SK-N-SH (cell line): ENCODE results near the gene TRPC4AP. TPM values are rescaled to one million over a fixed set of nuclear protein-coding genes. Genes with fewer than 3 reads are reported as not detected.

Experiments
- CTCF ChIA-PET: fragments of 300-600, 350-600 bp; formaldehyde crosslinking; extraction: SDS; loops from one replicate; lab custom pipeline; 2021; lab: Yijun Ruan, JAX
- POLR2A ChIA-PET: fragments of 350-600 bp; sonication (Branson Sonifier 250); formaldehyde crosslinking; extraction: SDS; loops from one replicate; lab custom pipeline; 2020; ENCODE audit warnings: antibody characterized with exemption, inconsistent platforms; lab: Yijun Ruan, JAX
- DNase-seq: peaks from one replicate; pipeline ENCODE4 v3.0.0; 2012
- H2AFZ ChIP-seq: fragments of 200-600 bp; sonication (generic); 2 replicates; pipeline ENCODE4 v1.8.1; 2016; ENCODE audit warnings: antibody characterized with exemption, mild to moderate bottlenecking, low read depth
- H3F3A ChIP-seq: fragments of 200-600 bp; sonication (generic); replicated peaks from 2 replicates; pipeline ENCODE3; 2016; ENCODE audit warnings: antibody characterized with exemption, mild to moderate bottlenecking; ENCODE audit not compliant: insufficient read depth
- H3K27ac ChIP-seq, 2 experiments: fragments of 200-500 bp in 1 of 2; fragments of 200-600 bp in 1 of 2; sonication (Bioruptor generic) in 1 of 2; sonication (generic), shearing (Covaris generic) in 1 of 2; 2 replicates each; pipeline versions ENCODE4 v1.5.1 to v1.6.1; 2014 to 2016; ENCODE audit warnings: low read depth in 2 of 2, inconsistent platforms in 1 of 2, low read length in 1 of 2, mild to moderate bottlenecking in 1 of 2, mixed read lengths in 1 of 2
- H3K27me3 ChIP-seq: fragments of 200-600 bp; sonication (generic), shearing (Covaris generic); 2 replicates; pipeline ENCODE4 v1.6.1; 2016; ENCODE audit warnings: mixed run types; ENCODE audit not compliant: insufficient read depth
- H3K36me3 ChIP-seq, 2 experiments: fragments of 200-500 bp in 1 of 2; fragments of 200-600 bp in 1 of 2; sonication (Bioruptor generic) in 1 of 2; sonication (generic) in 1 of 2; replicated peaks in 1 of 2; 2 replicates each; pipeline versions ENCODE3 to v1.5.1; 2014 to 2016; ENCODE audit warnings: low read length in 1 of 2, mild to moderate bottlenecking in 1 of 2; ENCODE audit not compliant: insufficient read depth in 2 of 2, control insufficient read depth in 1 of 2
- H3K4me1 ChIP-seq, 2 experiments: fragments of 200-500 bp in 1 of 2; fragments of 200-600 bp in 1 of 2; sonication (Bioruptor generic) in 1 of 2; sonication (generic), shearing (Covaris generic) in 1 of 2; 2 replicates each; pipeline versions ENCODE4 v1.5.1 to v1.6.1; 2014 to 2016; ENCODE audit warnings: low read depth in 1 of 2, low read length in 1 of 2, mixed run types in 1 of 2; ENCODE audit not compliant: insufficient read depth in 2 of 2, control insufficient read depth in 1 of 2
- H3K4me2 ChIP-seq: fragments of 200-600 bp; sonication (generic), shearing (Covaris generic); 2 replicates; pipeline ENCODE4 v1.6.1; 2017; ENCODE audit warnings: mixed run types
- H3K4me3 ChIP-seq, 2 experiments: fragments of 200-500 bp in 1 of 2; fragments of 200-600 bp in 1 of 2; sonication (Bioruptor generic) in 1 of 2; sonication (generic), shearing (Covaris generic) in 1 of 2; 2 replicates each; pipeline versions ENCODE4 v1.5.1 to v1.8.1; 2014 to 2016; ENCODE audit warnings: low read depth in 2 of 2, inconsistent platforms in 1 of 2, low read length in 1 of 2, mild to moderate bottlenecking in 1 of 2, mixed read lengths in 1 of 2, moderate library complexity in 1 of 2
- H3K79me2 ChIP-seq: fragments of 200-600 bp; sonication (generic); 2 replicates; pipeline ENCODE4 v1.8.1; 2017; ENCODE audit warnings: mild to moderate bottlenecking; ENCODE audit not compliant: insufficient read depth
- H3K9ac ChIP-seq: fragments of 200-600 bp; sonication (generic); 2 replicates; pipeline ENCODE4 v1.6.1; 2017; ENCODE audit warnings: mixed run types
- H3K9me2 ChIP-seq: fragments of 200-600 bp; sonication (generic); 2 replicates; pipeline ENCODE4 v1.6.1; 2017; ENCODE audit warnings: mixed run types
- H3K9me3 ChIP-seq: fragments of 200-600 bp; sonication (generic); 2 replicates; pipeline ENCODE4 v1.6.1; 2017; ENCODE audit warnings: mixed run types, mild to moderate bottlenecking, moderate library complexity
- H4K20me1 ChIP-seq: fragments of 200-600 bp; sonication (generic); 2 replicates; pipeline ENCODE4 v1.6.1; 2017; ENCODE audit warnings: mild to moderate bottlenecking, mixed run types; ENCODE audit not compliant: insufficient read depth
- ELF1 ChIP-seq: IDR thresholded peaks from 2 replicates; pipeline ENCODE4 v1.4.0; 2012
- EP300 ChIP-seq, 2 experiments: IDR thresholded peaks; 2 replicates each; pipeline versions ENCODE4 v1.4.0 to v1.6.1; 2012; ENCODE audit warnings: borderline replicate concordance in 1 of 2, low read depth in 1 of 2, low read length in 1 of 2
- JUND ChIP-seq: IDR thresholded peaks from 2 replicates; pipeline ENCODE4 v1.4.0; 2012
- NFIC ChIP-seq: IDR thresholded peaks from 2 replicates; pipeline ENCODE4 v1.4.0; 2012; ENCODE audit warnings: borderline replicate concordance
- RXRA ChIP-seq: IDR thresholded peaks from 2 replicates; pipeline ENCODE4 v1.4.0; 2012; ENCODE audit warnings: low read depth, mild to moderate bottlenecking, borderline replicate concordance
- TCF12 ChIP-seq: IDR thresholded peaks from 2 replicates; pipeline ENCODE4 v1.4.0; 2012
- WGBS: methylation state at CpG from one replicate; pipeline ENCODE4 v1.1.6; 2017; ENCODE audit warnings: low lambda C conversion rate; 5-methylcytosine and 5-hydroxymethylcytosine counted together
- polyA plus RNA-seq, 3 experiments: library from polyadenylated mRNA; depleted of rRNA; stranded (reverse); fragments of >200 nt; gene quantifications; 2 replicates each; pipeline ENCODE4 v1.2.3, GENCODE V29; 2012
- TF ChIP-seq, protein P1 (sequence below): fragments of 200-600 bp; sonication (generic); IDR thresholded peaks from 2 replicates; pipeline ENCODE4 v1.6.1; 2017; ENCODE audit warnings: antibody characterized with exemption, mild to moderate bottlenecking, moderate library complexity
- TF ChIP-seq, protein P2 (sequence below): fragments of 150-350 bp; IDR thresholded peaks from 2 replicates; pipeline ENCODE4 v1.6.1; 2016; ENCODE audit warnings: mild to moderate bottlenecking, low read depth, low read length
- TF ChIP-seq, protein P3 (sequence below): IDR thresholded peaks from 2 replicates; pipeline ENCODE4 v1.4.0; 2012; ENCODE audit warnings: low read depth, borderline replicate concordance
- TF ChIP-seq, protein P4 (sequence below): IDR thresholded peaks from 2 replicates; pipeline ENCODE4; 2012
- TF ChIP-seq, protein P5 (sequence below): IDR thresholded peaks from 2 replicates; pipeline ENCODE4 v1.6.1; 2012; ENCODE audit warnings: mild to moderate bottlenecking, low read depth, low read length, moderate library complexity

Gene TRPC4AP
- polyA plus RNA-seq, 1 of the 3 experiments (the other 2 are of a cell fraction), result 57.4 TPM

DNA sequence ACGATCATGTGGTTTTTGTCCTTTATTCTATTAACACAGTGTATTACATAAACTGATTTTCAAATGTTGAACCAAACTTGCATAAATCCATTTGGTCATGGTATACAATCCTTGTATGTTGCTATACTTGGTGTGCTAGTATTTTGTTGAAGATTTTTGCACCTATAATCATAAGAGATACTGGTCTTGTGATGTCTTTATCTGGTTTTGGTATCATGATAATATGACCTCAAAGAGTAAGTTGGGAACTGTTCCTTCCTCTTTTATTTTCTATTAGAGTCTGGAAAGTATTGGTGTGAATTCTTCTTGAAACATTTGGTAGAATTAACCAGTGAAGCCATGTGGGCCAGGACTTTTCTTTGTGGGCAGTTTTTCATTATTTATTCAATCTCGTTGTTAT is 65.3 kb downstream of the TRPC4AP start (continued):
- TF ChIP-seq EP300 (IDR thresholded peaks at IDR 0.05; ENCODE audit: borderline replicate concordance in 1 of 2, low read depth in 1 of 2, low read length in 1 of 2) (no peak), NFIC (no peak)
- TF ChIP-seq, all 33 proteins: peak for 0

DNA sequence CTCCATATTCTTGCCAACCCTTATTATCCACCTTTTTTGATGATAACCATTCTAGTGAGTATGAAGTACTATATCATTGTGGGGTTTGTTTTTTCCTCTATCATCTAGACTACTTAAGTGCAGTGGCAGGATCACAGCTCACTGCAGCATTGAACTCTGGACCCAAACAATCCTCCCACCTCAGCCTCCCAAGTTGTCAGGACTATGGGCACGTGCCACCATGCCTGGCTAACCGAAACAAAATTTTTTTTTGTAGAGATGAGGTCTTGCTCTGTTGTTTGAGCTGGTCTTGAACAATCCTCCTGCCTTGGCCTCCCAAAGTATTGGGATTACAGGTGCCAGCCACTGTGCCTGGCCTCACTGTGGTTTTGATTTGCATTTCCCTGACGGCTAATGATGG is 67.5 kb downstream of the TRPC4AP start:
- Histone ChIP-seq H3F3A (peaks cover 3% of the 10 kb centered on the region), H2AFZ (no peak overlapping the region), H3K9ac (no peak overlapping the region), H3K9me3 (no peaks in the 10 kb centered on the region), H3K4me3 (no peak overlapping the region), H3K36me3 (peaks cover 39 to 46% of the 10 kb centered on the region in 2 experiments), H3K9me2 (no peaks in the 10 kb centered on the region), H4K20me1 (no peaks in the 10 kb centered on the region), H3K27ac (no peak overlapping the region), H3K4me1 (no peaks in the 10 kb centered on the region), H3K79me2 (no peaks in the 10 kb centered on the region), H3K27me3 (no peaks in the 10 kb centered on the region), H3K4me2 (no peak overlapping the region)
- TF ChIP-seq, protein P1, sequence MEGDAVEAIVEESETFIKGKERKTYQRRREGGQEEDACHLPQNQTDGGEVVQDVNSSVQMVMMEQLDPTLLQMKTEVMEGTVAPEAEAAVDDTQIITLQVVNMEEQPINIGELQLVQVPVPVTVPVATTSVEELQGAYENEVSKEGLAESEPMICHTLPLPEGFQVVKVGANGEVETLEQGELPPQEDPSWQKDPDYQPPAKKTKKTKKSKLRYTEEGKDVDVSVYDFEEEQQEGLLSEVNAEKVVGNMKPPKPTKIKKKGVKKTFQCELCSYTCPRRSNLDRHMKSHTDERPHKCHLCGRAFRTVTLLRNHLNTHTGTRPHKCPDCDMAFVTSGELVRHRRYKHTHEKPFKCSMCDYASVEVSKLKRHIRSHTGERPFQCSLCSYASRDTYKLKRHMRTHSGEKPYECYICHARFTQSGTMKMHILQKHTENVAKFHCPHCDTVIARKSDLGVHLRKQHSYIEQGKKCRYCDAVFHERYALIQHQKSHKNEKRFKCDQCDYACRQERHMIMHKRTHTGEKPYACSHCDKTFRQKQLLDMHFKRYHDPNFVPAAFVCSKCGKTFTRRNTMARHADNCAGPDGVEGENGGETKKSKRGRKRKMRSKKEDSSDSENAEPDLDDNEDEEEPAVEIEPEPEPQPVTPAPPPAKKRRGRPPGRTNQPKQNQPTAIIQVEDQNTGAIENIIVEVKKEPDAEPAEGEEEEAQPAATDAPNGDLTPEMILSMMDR, result no peak
- no peak for TF ChIP-seq RXRA
- TF ChIP-seq, protein P2, sequence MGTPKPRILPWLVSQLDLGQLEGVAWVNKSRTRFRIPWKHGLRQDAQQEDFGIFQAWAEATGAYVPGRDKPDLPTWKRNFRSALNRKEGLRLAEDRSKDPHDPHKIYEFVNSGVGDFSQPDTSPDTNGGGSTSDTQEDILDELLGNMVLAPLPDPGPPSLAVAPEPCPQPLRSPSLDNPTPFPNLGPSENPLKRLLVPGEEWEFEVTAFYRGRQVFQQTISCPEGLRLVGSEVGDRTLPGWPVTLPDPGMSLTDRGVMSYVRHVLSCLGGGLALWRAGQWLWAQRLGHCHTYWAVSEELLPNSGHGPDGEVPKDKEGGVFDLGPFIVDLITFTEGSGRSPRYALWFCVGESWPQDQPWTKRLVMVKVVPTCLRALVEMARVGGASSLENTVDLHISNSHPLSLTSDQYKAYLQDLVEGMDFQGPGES, result no peak
- TF ChIP-seq TCF12, result no peak
- TF ChIP-seq, protein P3, sequence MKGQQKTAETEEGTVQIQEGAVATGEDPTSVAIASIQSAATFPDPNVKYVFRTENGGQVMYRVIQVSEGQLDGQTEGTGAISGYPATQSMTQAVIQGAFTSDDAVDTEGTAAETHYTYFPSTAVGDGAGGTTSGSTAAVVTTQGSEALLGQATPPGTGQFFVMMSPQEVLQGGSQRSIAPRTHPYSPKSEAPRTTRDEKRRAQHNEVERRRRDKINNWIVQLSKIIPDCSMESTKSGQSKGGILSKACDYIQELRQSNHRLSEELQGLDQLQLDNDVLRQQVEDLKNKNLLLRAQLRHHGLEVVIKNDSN, result no peak
- TF ChIP-seq, protein P4, sequence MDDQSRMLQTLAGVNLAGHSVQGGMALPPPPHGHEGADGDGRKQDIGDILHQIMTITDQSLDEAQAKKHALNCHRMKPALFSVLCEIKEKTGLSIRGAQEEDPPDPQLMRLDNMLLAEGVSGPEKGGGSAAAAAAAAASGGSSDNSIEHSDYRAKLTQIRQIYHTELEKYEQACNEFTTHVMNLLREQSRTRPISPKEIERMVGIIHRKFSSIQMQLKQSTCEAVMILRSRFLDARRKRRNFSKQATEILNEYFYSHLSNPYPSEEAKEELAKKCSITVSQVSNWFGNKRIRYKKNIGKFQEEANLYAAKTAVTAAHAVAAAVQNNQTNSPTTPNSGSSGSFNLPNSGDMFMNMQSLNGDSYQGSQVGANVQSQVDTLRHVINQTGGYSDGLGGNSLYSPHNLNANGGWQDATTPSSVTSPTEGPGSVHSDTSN, result no peak
- TF ChIP-seq, protein P5, sequence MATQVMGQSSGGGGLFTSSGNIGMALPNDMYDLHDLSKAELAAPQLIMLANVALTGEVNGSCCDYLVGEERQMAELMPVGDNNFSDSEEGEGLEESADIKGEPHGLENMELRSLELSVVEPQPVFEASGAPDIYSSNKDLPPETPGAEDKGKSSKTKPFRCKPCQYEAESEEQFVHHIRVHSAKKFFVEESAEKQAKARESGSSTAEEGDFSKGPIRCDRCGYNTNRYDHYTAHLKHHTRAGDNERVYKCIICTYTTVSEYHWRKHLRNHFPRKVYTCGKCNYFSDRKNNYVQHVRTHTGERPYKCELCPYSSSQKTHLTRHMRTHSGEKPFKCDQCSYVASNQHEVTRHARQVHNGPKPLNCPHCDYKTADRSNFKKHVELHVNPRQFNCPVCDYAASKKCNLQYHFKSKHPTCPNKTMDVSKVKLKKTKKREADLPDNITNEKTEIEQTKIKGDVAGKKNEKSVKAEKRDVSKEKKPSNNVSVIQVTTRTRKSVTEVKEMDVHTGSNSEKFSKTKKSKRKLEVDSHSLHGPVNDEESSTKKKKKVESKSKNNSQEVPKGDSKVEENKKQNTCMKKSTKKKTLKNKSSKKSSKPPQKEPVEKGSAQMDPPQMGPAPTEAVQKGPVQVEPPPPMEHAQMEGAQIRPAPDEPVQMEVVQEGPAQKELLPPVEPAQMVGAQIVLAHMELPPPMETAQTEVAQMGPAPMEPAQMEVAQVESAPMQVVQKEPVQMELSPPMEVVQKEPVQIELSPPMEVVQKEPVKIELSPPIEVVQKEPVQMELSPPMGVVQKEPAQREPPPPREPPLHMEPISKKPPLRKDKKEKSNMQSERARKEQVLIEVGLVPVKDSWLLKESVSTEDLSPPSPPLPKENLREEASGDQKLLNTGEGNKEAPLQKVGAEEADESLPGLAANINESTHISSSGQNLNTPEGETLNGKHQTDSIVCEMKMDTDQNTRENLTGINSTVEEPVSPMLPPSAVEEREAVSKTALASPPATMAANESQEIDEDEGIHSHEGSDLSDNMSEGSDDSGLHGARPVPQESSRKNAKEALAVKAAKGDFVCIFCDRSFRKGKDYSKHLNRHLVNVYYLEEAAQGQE, result no peak
- no peak for TF ChIP-seq ELF1
- TF ChIP-seq JUND, result no peak
- DNase-seq, result no peak
- CTCF ChIA-PET, result no interaction called here
- WGBS, result 90% methylated on average over 3 of the region's 3 CpGs
- POLR2A ChIA-PET, result no interaction called here
